Activated CD4-positive, alpha-beta T cell treated with anti-CD3 and anti-CD28 coated beads, Interleukin-2, amount 10 ng/mL, durations not matched to agents 24 days and 14 days (primary cell): ENCODE data around the gene SLC24A3. TPM values are rescaled to one million over a fixed set of nuclear protein-coding genes. Genes with fewer than 3 reads are reported as not detected.

Experiments
- DNase-seq: peaks from one replicate; pipeline ENCODE4 v3.0.0; 2022
- H3K27ac Mint-ChIP-seq: one replicate; pipeline ENCODE4 v1.8.0; 2022; ENCODE audit warnings: mild to moderate bottlenecking, mixed read lengths
- H3K27me3 Mint-ChIP-seq: one replicate; pipeline ENCODE4 v1.8.0; 2022; ENCODE audit warnings: mixed read lengths
- H3K36me3 Mint-ChIP-seq: one replicate; pipeline ENCODE4 v1.8.0; 2022; ENCODE audit warnings: low read depth, mild to moderate bottlenecking, mixed read lengths
- H3K4me1 Mint-ChIP-seq: one replicate; pipeline ENCODE4 v1.8.0; 2021; ENCODE audit warnings: mixed read lengths
- H3K4me3 Mint-ChIP-seq: one replicate; pipeline ENCODE4 v1.8.0; 2022; ENCODE audit warnings: mild to moderate bottlenecking, moderate library complexity, mixed read lengths
- H3K9me3 Mint-ChIP-seq: one replicate; pipeline ENCODE4 v1.8.0; 2021; ENCODE audit warnings: mixed read lengths
- intact Hi-C: fragments of 100-400 bp; cut with micrococcal nuclease; formaldehyde crosslinking; loops from one replicate; pipeline ENCODE4 v1.15.1; 2023
- total RNA-seq: library from RNA; stranded (reverse); gene quantifications from 2 replicates; pipeline ENCODE4 v1.2.3, GENCODE V29; 2022

The SLC24A3 gene
- total RNA-seq, 1 donor from 2014 or later: not detected

DNA sequence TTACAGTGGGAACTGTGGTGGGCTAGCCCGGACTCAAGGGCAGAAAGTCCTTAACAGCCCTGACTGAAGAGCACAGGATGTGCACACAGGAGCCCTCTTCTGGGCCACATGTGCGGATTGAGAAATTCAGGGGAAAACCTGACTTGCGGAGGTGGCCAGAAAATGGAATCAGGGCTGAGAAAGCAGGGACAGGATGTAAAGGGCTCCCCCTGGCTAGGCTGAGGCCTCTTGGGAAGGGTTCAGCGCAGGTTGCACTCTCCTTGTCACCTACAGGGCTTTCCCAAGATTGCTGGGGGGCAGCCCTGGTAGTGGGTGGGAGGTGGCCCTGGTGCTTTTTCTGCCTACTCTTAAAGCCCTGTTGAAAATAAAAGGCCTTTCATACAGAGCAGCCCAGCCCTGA lies 251.2 kb downstream of the SLC24A3 start:
- Mint-ChIP-seq H3K4me3 (no peak overlapping the region), H3K9me3 (no peaks in the 10 kb centered on the region), H3K4me1 (no peaks in the 10 kb centered on the region), H3K27me3 (no peaks in the 10 kb centered on the region), H3K36me3 (no peaks in the 10 kb centered on the region), H3K27ac (no peak overlapping the region)
- no peak for DNase-seq
- intact Hi-C loops: no loop called here

DNA sequence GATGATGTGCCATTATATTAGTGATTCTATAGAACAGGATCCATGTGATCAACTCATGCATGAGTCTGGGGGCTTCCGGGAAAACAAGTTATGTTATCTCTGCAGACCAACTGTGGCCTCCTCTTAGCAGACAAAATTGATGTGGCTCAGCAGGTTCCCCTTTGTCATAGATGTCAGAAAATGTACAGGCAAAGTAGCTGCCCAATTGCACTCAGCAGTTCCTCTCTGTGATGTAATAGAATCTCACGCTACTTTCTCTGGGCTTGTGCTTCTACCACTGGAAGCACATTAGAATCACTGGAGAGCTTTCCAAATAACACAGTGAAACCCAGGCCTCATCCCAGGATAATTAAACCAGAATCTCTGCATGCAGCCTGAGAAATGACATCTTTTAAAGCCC lies 253.1 kb downstream of the SLC24A3 start:
- no peak overlapping the region for H3K4me3 Mint-ChIP-seq
- no peak for DNase-seq
- no peaks in the 10 kb centered on the region for H3K27me3 Mint-ChIP-seq
- H3K9me3 Mint-ChIP-seq: no peaks in the 10 kb centered on the region
- intact Hi-C loops: no loop called here
- no peak overlapping the region for H3K27ac Mint-ChIP-seq
- no peaks in the 10 kb centered on the region for H3K36me3 Mint-ChIP-seq
- H3K4me1 Mint-ChIP-seq: no peaks in the 10 kb centered on the region

DNA sequence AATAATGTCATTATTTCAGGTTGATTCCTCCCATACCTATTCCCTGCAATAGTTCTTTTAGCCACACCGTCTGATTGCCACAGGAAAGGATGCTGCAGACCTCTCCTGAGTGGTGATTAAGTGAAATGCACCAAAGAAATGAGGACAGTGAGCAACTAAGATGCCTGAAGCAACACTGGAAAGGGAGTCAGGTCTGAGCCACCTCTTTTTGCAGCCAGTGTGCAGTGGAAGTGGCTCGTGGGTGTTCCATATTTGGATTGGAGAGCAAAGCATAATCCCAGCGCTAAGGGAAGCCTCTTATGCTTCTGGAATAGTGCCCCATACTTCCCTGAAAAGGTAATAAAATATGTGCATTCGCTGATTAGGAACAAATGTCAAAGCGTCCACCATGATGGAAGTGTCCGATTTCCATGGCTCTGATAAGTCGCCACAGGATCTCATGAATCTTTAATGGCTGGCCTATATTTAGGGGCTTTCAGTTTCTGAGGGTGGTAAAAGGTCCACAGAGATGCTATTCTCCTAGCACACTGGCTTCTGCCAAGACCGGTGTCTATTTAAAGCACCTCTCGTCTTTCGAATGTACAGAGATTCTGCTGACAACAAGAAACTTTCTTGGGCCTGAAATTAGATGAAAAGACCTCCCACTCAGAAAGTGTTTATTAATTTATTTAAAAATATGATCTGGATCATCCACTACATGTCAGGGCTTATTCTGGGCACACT lies 253.9 kb downstream of the SLC24A3 start:
- Mint-ChIP-seq H3K36me3 (no peaks in the 10 kb centered on the region), H3K4me1 (no peaks in the 10 kb centered on the region), H3K4me3 (no peak overlapping the region), H3K9me3 (no peaks in the 10 kb centered on the region), H3K27me3 (no peaks in the 10 kb centered on the region), H3K27ac (no peak overlapping the region)
- intact Hi-C loops: no loop called here
- no peak for DNase-seq

DNA sequence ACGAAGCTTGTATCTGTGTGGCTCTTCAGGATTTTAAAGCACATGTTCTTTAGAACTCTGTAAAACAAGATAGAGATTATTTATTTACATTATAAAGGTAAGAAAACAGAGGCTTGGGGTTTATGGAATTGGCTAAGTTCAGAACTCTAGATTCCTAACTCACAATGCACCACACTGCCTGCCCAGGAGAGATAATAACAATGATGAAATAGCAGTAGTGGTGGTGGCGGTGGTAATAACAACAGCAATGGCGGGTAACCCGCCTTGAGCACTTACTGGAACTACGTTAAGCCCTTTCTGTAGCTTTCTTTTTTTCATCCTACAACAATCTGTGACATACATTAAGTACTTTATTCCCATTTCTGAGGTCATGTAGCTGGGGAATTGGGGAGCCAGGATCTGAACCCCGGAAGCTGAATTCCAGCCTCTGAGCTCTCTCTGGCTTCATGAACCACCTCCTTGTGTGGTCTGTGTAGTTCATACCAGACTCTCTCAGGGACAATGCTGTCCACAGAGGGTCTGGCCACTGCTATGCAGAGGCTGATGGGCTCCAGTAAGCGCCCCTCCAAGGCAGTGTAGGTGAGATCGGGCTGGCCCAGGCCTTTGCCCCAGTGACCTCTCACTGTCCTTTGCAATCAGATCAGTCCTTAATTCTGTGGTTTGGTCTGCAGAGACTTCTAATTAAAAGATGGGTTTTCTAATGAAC lies 260.9 kb downstream of the SLC24A3 start:
- no peaks in the 10 kb centered on the region for H3K4me1 Mint-ChIP-seq
- H3K36me3 Mint-ChIP-seq: no peaks in the 10 kb centered on the region
- H3K9me3 Mint-ChIP-seq: peaks cover 3% of the 10 kb centered on the region
- no peaks in the 10 kb centered on the region for H3K27me3 Mint-ChIP-seq
- no peak overlapping the region for H3K4me3 Mint-ChIP-seq
- intact Hi-C loops: no loop called here
- H3K27ac Mint-ChIP-seq: no peak overlapping the region
- DNase-seq: no peak

DNA sequence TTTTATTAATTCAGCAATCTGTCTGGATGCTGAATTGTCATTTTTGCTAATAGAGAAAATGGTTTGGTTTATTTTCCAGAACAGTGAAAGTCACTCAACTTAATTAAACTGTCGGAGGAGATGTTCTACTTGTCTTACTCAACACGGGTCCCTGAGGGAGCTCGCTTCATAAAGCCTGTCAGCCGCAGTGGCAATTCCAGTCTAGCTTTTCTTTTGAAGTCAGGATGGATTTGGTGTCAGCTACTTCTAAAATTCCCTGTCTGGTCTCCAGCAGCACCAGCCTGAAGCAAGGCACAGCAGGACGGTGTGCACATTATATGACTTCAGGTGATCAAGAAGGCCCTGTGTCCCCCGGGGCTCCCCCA lies 261.5 kb downstream of the SLC24A3 start:
- intact Hi-C loops: no loop called here
- H3K27me3 Mint-ChIP-seq: no peaks in the 10 kb centered on the region

DNA sequence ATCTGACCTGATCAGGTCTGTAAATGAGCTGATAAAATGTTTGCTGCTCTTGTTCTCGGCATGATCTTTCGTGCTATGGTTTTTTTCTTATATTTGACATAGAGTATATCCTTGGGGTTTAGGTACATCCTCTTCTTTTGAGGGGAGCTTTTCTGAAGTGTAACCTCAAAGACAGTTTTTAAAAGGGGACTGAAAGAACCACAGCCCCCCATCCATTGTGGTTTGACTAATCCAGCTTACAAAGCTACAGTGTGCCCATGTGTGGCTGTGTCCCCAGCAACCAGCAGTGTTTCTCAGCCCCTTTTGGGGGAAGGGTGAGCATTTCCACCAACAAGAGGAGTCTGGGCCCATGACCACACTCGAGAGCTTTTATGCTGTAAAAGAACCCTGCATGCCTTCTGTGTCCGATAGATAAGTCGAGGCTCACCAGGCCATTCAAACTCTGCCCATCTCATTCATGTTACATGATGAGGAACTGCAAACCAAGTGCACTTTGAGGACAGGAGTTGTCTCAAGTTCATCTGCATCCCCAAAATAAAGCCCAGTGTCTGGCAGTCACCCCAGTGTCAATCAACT lies 266.0 kb downstream of the SLC24A3 start:
- Mint-ChIP-seq H3K4me1 (no peaks in the 10 kb centered on the region), H3K36me3 (no peaks in the 10 kb centered on the region), H3K9me3 (peaks cover 3% of the 10 kb centered on the region), H3K27ac (no peak overlapping the region), H3K4me3 (no peak overlapping the region), H3K27me3 (no peaks in the 10 kb centered on the region)
- DNase-seq: no peak
- intact Hi-C loops: no loop called here

More for the DNA sequence above, 261.5 kb downstream of the SLC24A3 start:
- DNase-seq: no peak
- H3K9me3 Mint-ChIP-seq: peaks cover 3% of the 10 kb centered on the region
- H3K4me3 Mint-ChIP-seq: no peak overlapping the region
- H3K36me3 Mint-ChIP-seq: no peaks in the 10 kb centered on the region
- H3K4me1 Mint-ChIP-seq: no peaks in the 10 kb centered on the region
- H3K27ac Mint-ChIP-seq: no peak overlapping the region

DNA sequence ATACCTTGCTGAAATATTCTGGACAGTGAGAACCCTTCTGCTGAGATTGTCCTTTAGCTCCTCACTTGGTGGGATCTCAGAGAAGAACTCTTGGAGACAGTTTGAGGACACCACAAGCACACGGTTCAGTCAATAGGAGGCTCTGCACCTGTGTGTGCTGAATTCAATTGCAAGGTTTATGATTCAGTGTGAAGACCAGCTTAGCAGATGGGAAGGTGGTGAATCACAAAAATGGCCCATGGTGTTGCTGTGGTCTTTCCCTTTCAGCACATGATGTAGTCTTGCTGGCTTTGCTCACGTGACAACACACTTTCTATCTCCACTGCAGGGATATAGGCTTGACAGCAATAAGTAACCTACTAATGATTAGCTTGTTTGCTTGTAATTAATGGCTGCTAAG lies 270.3 kb downstream of the SLC24A3 start:
- intact Hi-C loops: no loop called here
- Mint-ChIP-seq H3K27ac (no peak overlapping the region), H3K9me3 (no peaks in the 10 kb centered on the region), H3K4me1 (no peaks in the 10 kb centered on the region), H3K36me3 (no peaks in the 10 kb centered on the region), H3K27me3 (no peaks in the 10 kb centered on the region), H3K4me3 (no peak overlapping the region)
- no peak for DNase-seq

DNA sequence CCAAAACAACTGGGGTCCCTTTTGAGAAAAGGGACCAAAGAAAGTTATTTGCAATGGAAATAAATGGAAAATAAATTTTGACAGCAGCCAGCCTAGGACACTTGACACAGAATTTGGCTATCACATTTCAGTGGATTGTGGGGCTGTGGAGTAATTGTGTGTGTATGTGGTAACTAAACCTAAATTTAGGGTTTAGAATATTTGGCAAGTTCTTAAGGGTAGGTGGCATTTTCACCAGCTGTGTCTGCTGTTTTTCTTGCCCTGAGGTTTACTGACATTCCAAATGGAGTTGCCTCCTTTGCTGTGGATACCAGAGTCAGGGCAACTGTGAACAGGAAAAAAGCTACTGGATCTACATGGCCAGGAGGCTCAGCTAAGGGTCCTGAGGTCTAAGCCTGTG lies 270.9 kb downstream of the SLC24A3 start:
- intact Hi-C loops: no loop called here
- Mint-ChIP-seq H3K36me3 (no peaks in the 10 kb centered on the region), H3K27me3 (no peaks in the 10 kb centered on the region), H3K4me1 (no peaks in the 10 kb centered on the region), H3K27ac (no peak overlapping the region), H3K9me3 (no peaks in the 10 kb centered on the region), H3K4me3 (no peak overlapping the region)
- DNase-seq: no peak

DNA sequence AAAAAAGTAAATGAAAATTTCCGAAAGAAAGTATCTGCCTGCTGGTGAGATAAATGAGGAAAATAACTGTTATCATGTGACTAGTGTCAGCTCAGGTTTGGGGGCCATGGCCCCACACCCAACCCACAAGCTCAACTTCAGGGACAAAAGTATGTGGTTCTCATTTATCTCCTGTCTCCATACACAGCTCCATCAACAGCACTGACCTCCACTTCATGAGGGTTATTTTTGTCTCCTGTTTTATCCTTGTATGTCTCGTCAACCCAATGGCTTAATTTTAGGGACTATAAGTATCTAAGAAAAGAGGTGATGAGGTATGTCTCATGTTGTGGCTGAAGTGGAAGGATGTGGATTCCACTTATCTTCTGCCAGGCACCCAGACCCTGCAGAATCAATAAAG lies 274.0 kb downstream of the SLC24A3 start:
- H3K27me3 Mint-ChIP-seq: no peaks in the 10 kb centered on the region
- no peak overlapping the region for H3K27ac Mint-ChIP-seq
- no peak overlapping the region for H3K4me3 Mint-ChIP-seq
- no peaks in the 10 kb centered on the region for H3K9me3 Mint-ChIP-seq
- DNase-seq: no peak
- no peaks in the 10 kb centered on the region for H3K36me3 Mint-ChIP-seq
- intact Hi-C loops: no loop called here
- H3K4me1 Mint-ChIP-seq: no peaks in the 10 kb centered on the region

DNA sequence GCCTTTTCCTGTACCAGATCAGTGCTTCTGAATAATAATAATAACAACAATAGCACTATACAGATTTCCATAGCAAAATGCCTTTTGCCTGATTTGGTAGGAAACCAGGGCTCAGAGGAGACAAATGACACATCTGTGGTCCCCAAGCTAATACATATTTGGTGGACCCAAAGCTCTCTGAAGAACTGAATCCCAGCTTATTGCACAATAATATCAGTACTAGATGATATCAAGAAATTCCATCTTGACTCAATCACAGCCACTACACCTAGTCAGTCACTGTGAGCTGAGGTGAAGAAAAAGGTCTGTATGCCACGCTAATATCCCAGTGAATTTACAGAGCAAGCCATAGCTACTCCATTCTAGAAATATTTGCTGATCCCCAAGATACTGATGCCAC lies 275.0 kb downstream of the SLC24A3 start:
- DNase-seq: no peak
- Mint-ChIP-seq H3K27me3 (no peaks in the 10 kb centered on the region), H3K4me3 (no peak overlapping the region), H3K4me1 (no peaks in the 10 kb centered on the region), H3K9me3 (no peaks in the 10 kb centered on the region), H3K27ac (no peak overlapping the region), H3K36me3 (no peaks in the 10 kb centered on the region)
- intact Hi-C loops: no loop called here

DNA sequence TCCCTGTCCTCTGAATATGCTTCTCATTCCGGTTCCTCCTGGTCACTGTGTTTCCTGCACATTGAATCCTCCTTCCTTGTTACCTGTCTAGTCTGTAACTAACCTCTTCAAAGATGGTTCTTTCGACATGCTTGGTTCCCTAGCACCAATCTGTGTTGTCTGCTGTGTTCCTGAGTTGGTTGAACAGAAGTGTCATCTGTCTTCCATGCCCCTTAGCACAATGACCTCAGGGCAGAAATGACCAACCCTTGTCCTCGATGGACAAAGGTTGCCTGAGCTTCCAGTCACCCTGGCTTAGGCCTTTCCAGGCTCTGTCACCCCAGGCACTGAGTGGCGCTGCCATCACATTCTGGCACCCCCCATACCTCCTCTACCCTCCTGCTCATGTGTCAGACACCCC lies 278.8 kb downstream of the SLC24A3 start:
- Mint-ChIP-seq H3K9me3 (no peaks in the 10 kb centered on the region), H3K36me3 (no peaks in the 10 kb centered on the region), H3K27ac (no peak overlapping the region), H3K27me3 (no peaks in the 10 kb centered on the region), H3K4me1 (no peaks in the 10 kb centered on the region), H3K4me3 (no peak overlapping the region)
- DNase-seq: no peak
- intact Hi-C loops: no loop called here

DNA sequence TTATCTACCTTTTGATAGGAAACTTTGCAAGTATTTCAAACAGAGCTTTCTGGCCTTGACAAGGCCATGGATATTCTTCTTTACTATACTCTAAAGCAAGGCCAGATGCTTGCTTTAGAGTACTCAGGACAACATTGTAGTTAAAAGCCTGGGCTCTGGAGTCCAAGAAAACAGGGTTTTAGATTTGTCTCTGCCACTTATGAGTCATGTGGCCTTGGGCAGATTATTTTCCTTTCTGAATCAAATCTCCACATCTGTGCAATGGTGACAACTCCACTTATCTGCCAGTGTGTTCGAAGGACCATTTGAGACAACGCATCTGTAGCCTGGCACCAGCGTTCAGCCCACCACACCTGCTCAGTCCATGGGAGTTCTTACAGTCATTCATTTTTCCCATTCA lies 279.7 kb downstream of the SLC24A3 start:
- Mint-ChIP-seq H3K4me1 (no peaks in the 10 kb centered on the region), H3K9me3 (no peaks in the 10 kb centered on the region)
- intact Hi-C loops: no loop called here

DNA sequence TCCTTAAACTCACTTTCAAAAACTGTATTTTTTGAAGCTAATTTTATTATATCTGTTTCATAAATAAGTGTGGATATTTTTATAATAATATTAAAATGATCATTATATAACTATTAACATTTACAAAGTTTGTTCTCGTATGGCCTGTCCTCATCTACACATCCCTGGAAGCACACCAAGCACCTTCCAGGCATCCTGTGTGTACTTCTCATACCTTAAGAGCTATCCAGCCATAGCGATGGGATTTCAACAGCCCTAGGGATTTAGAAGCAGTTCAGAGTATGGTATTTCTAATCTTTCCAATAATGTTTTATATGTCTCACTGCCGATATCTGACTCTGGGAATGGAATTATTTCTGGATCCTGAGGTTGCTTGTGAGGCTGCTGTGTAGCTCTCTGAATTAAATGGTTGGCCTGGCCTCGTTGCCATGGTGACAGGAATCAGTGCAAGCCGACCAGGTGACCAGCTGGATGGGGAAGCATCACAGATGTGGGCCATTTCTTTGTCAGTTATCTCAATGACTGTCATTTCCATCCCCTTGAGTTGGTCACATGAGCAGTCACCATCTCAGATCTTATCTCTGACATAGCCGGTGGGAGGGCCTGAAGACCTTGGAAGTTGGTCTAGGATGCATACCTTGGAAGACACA lies 280.4 kb downstream of the SLC24A3 start:
- DNase-seq: no peak
- H3K4me1 Mint-ChIP-seq: no peaks in the 10 kb centered on the region
- no peak overlapping the region for H3K4me3 Mint-ChIP-seq
- H3K27me3 Mint-ChIP-seq: no peaks in the 10 kb centered on the region
- intact Hi-C loops: no loop called here
- H3K9me3 Mint-ChIP-seq: no peaks in the 10 kb centered on the region
- no peak overlapping the region for H3K27ac Mint-ChIP-seq
- no peaks in the 10 kb centered on the region for H3K36me3 Mint-ChIP-seq

More for the DNA sequence above, 279.7 kb downstream of the SLC24A3 start:
- Mint-ChIP-seq H3K27ac (no peak overlapping the region), H3K36me3 (no peaks in the 10 kb centered on the region), H3K4me3 (no peak overlapping the region), H3K27me3 (no peaks in the 10 kb centered on the region)
- DNase-seq: no peak

DNA sequence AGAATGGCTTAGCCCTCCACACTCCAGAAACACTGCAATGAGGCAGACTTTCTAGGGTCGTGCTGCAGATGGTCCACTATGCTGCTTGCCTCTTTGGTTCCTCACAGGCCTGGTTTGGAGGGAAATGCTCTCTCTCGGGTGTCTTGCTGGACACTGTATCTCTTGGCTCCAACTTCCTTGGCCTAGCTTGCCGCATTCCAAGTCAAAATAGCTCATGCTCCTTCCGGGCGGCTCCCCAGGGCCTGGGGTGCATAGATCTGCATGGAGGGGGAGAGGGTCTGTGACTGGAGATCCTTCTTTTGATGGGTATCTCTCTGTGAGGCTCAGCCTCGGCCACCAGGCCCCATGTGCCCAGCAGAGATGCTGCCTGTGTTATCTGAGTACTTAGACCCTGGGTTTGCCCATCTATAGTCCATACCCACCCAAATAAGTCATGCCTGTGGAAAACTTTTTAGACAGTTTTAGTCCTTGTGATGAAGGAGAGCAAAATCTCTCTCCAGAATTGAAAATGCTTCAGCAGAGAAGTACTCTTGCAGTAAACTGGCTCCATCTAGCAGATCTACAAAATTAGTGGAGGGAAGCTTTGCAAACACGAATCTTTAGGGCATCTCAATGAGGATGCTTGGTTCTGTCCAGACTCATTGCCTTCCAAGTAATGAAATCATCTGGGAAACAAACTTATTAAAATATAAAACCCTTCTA lies 281.5 kb downstream of the SLC24A3 start:
- intact Hi-C loops: no loop called here
- DNase-seq: no peak
- Mint-ChIP-seq H3K4me3 (no peak overlapping the region), H3K4me1 (no peaks in the 10 kb centered on the region), H3K27me3 (no peaks in the 10 kb centered on the region), H3K36me3 (no peaks in the 10 kb centered on the region), H3K9me3 (no peaks in the 10 kb centered on the region), H3K27ac (no peak overlapping the region)
